ENCODE results near the gene GNAI2. TPM values are rescaled to one million over a fixed set of nuclear protein-coding genes. Genes with fewer than 3 reads are reported as not detected.

The GNAI2 gene
- total RNA-seq, 1 experiment from 2014 or later, result 62.0 TPM

- Histone ChIP-seq H3K36me3 (ENCODE audit: control insufficient read depth, insufficient read depth, low read length) (no peaks in the 10 kb centered on the region), H3K9me3 (no peaks in the 10 kb centered on the region), H3K4me3 (ENCODE audit: low read depth, low read length) (peak overlapping the region; percentile 87), H3K4me1 (peaks cover 25% of the 10 kb centered on the region), H3K27me3 (replicated peaks; ENCODE audit: control insufficient read depth, insufficient read depth, low read length) (no peaks in the 10 kb centered on the region)
- Mint-ChIP-seq H3K4me3 (ENCODE audit: unreplicated experiment) (peak overlapping the region; percentile 73), H3K9me3 (ENCODE audit: unreplicated experiment) (no peaks in the 10 kb centered on the region), H3K27ac (ENCODE audit: unreplicated experiment) (no peak overlapping the region), H3K27me3 (ENCODE audit: insufficient read depth, unreplicated experiment) (no peaks in the 10 kb centered on the region), H3K36me3 (ENCODE audit: insufficient read depth, unreplicated experiment) (peaks cover 4% of the 10 kb centered on the region), H3K4me1 (ENCODE audit: low read depth, unreplicated experiment) (peaks cover 15% of the 10 kb centered on the region)
- peak in 1 of 2 experiments; percentile 30 for DNase-seq
- intact Hi-C loops (cut with micrococcal nuclease; ENCODE audit: unreplicated experiment), result no loop called here
- ChIA-PET POLR2A (no interaction called here), CTCF (interaction anchor here (0.6 to 1.6 kb wide), 2 partner anchors 11 to 29 kb away, joined by 5 to 7 read pairs; no protein-coding TSS in a partner anchor)
- TF ChIP-seq, protein P1, sequence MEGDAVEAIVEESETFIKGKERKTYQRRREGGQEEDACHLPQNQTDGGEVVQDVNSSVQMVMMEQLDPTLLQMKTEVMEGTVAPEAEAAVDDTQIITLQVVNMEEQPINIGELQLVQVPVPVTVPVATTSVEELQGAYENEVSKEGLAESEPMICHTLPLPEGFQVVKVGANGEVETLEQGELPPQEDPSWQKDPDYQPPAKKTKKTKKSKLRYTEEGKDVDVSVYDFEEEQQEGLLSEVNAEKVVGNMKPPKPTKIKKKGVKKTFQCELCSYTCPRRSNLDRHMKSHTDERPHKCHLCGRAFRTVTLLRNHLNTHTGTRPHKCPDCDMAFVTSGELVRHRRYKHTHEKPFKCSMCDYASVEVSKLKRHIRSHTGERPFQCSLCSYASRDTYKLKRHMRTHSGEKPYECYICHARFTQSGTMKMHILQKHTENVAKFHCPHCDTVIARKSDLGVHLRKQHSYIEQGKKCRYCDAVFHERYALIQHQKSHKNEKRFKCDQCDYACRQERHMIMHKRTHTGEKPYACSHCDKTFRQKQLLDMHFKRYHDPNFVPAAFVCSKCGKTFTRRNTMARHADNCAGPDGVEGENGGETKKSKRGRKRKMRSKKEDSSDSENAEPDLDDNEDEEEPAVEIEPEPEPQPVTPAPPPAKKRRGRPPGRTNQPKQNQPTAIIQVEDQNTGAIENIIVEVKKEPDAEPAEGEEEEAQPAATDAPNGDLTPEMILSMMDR (IDR thresholded peaks at IDR 0.05; ENCODE audit: insufficient read depth in 1 of 2, low read depth in 1 of 2, low read length in 1 of 2, severe bottlenecking in 1 of 2, unreplicated experiment in 1 of 2), result no peak
- no TSS peak for BruUV-seq (replicated peaks)
These were observed 30.4 kb upstream of the GNAI2 start for GRCh38 chr3:50205413-50206276.

- Mint-ChIP-seq H3K4me1 (ENCODE audit: low read depth, unreplicated experiment) (peaks cover 19% of the 10 kb centered on the region), H3K27ac (ENCODE audit: unreplicated experiment) (no peak overlapping the region), H3K9me3 (ENCODE audit: unreplicated experiment) (no peaks in the 10 kb centered on the region), H3K4me3 (ENCODE audit: unreplicated experiment) (no peak overlapping the region), H3K27me3 (ENCODE audit: insufficient read depth, unreplicated experiment) (no peaks in the 10 kb centered on the region), H3K36me3 (ENCODE audit: insufficient read depth, unreplicated experiment) (peaks cover 4% of the 10 kb centered on the region)
- intact Hi-C loops (cut with micrococcal nuclease; ENCODE audit: unreplicated experiment), result no loop called here
- TF ChIP-seq, protein P1 (IDR thresholded peaks at IDR 0.05; ENCODE audit: insufficient read depth in 1 of 2, low read depth in 1 of 2, low read length in 1 of 2, severe bottlenecking in 1 of 2, unreplicated experiment in 1 of 2), result no peak
- Histone ChIP-seq H3K9me3 (no peaks in the 10 kb centered on the region), H3K4me3 (ENCODE audit: low read depth, low read length) (no peak overlapping the region), H3K27me3 (replicated peaks; ENCODE audit: control insufficient read depth, insufficient read depth, low read length) (no peaks in the 10 kb centered on the region), H3K36me3 (ENCODE audit: control insufficient read depth, insufficient read depth, low read length) (no peaks in the 10 kb centered on the region), H3K4me1 (peaks cover 39% of the 10 kb centered on the region)
- ChIA-PET CTCF (interaction anchor here (0.6 to 0.9 kb wide), 2 partner anchors 14 to 30 kb away, joined by 6 read pairs; no protein-coding TSS in a partner anchor), POLR2A (no interaction called here)
- DNase-seq, result no peak
- BruUV-seq (replicated peaks), result no TSS peak
These were observed 28.5 kb upstream of the GNAI2 start for GRCh38 chr3:50207359-50208042.

DNA sequence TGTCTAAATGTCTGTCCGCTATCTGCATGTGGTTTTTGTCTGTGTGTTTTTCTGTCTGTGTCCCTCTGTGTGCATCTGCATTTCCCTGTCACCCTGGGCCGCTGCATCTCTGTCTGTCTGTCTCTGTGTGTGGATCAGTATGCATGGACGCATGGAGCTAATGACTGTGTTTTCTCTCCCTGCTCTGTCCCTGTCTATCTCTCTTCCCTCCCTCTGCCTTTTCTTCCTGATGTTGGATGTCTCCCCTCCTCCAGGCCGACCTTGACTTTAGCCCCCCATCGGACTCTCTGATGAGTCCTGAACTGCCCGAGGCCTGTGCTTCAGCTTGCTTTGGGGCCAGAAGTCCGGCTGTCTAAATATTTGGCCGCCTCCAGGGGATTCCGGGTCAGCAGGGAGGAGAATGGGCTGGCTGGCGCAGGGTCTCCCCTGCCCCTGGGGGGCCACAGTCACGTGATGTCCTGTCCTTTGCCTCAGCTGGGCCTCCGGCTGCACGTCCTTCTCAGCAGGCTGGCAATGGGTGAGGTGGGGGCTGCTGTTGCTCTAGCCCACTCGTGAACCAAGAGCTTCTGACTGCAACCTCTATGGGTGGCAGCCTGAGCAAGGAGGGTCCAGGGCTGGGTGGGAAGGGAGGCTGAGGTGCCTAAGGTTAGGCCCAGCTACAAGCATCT, 27.2 kb upstream of the GNAI2 start:
- Mint-ChIP-seq H3K4me1 (ENCODE audit: low read depth, unreplicated experiment) (peaks cover 12% of the 10 kb centered on the region), H3K9me3 (ENCODE audit: unreplicated experiment) (no peaks in the 10 kb centered on the region), H3K27ac (ENCODE audit: unreplicated experiment) (no peak overlapping the region), H3K36me3 (ENCODE audit: insufficient read depth, unreplicated experiment) (peaks cover 4% of the 10 kb centered on the region), H3K4me3 (ENCODE audit: unreplicated experiment) (no peak overlapping the region), H3K27me3 (ENCODE audit: insufficient read depth, unreplicated experiment) (no peaks in the 10 kb centered on the region)
- ChIA-PET POLR2A (interaction anchor here (0.7 kb wide), 1 partner anchor 13 kb away, joined by 9 read pairs; no protein-coding TSS in a partner anchor), CTCF (interaction anchor here (0.9 to 1.9 kb wide), 3 partner anchors 14 to 27 kb away, joined by 3 to 7 read pairs (median 4); partner anchors contain the start of gene GNAI2)
- BruUV-seq (replicated peaks), result no TSS peak
- H3K36me3 ChIP-seq (ENCODE audit: control insufficient read depth, insufficient read depth, low read length), result no peaks in the 10 kb centered on the region
- DNase-seq, result no peak
- H3K9me3 ChIP-seq, result no peaks in the 10 kb centered on the region
- H3K4me1 ChIP-seq, result peaks cover 39% of the 10 kb centered on the region
- TF ChIP-seq, protein P1 (IDR thresholded peaks at IDR 0.05; ENCODE audit: insufficient read depth in 1 of 2, low read depth in 1 of 2, low read length in 1 of 2, severe bottlenecking in 1 of 2, unreplicated experiment in 1 of 2), result no peak
- no peak overlapping the region for H3K4me3 ChIP-seq (ENCODE audit: low read depth, low read length)
- no peaks in the 10 kb centered on the region for H3K27me3 ChIP-seq (replicated peaks; ENCODE audit: control insufficient read depth, insufficient read depth, low read length)
- intact Hi-C loops (cut with micrococcal nuclease; ENCODE audit: unreplicated experiment), result no loop called here
